HUDEP-2 (cell line): ENCODE measurements around the gene NR3C1.
A peak's percentile ranks its signal among the peaks of the same experiment; 100 is the strongest.
"Not testable (repeated sequence)": the region's sequence is repeated elsewhere in the genome, so short reads cannot be mapped to it uniquely, and the experiment has no call there.

ENCODE experiments used
- DNase-seq, 76 experiments: peaks; one replicate each; lab custom pipeline; 2025; ENCODE audit not compliant: unreplicated experiment in 76 of 76; lab: John Stamatoyannopoulos, UW

NR3C1 gene

DNA sequence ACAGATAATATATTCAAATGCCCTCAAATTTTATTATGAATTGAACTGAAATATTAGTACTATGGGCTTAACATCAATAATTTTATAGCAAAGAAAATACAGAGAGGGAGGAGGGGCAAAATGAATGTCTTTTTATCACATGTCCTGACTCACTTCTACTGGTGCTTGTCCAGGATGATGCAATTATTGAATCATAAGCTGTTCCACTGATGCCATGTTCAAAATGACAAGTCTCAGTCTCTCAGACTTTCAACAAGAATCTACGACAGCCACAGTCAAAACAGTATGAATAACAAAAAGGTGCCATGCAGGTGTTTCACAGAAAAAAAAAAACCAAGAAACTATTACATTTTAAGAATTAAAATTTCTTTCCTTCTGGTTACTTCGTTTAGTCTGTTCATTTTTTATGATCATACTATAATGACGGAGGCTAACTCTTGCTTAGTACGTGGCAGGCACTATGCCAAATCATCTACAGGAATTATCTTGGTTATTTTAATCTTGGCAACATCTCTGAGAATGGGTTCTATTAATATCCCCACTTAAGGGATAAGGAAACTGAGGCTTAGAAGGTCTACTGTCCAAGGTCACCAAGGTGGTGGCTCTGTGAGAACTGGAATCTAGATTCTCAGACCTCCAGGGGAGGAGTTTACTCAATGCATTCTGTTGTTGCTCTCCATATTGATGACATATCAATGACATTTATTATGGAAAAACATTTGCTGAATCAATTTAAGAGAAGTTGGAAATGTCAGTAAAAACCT, 61.5 kb downstream of the NR3C1 start:
- DNase-seq = peak in 6 of 76 experiments; percentile 6 to 33 (median 23)

- DNase-seq = no peak
These were observed 62.4 kb downstream of the NR3C1 start for GRCh38 chr5:143340891-143341685.

DNA sequence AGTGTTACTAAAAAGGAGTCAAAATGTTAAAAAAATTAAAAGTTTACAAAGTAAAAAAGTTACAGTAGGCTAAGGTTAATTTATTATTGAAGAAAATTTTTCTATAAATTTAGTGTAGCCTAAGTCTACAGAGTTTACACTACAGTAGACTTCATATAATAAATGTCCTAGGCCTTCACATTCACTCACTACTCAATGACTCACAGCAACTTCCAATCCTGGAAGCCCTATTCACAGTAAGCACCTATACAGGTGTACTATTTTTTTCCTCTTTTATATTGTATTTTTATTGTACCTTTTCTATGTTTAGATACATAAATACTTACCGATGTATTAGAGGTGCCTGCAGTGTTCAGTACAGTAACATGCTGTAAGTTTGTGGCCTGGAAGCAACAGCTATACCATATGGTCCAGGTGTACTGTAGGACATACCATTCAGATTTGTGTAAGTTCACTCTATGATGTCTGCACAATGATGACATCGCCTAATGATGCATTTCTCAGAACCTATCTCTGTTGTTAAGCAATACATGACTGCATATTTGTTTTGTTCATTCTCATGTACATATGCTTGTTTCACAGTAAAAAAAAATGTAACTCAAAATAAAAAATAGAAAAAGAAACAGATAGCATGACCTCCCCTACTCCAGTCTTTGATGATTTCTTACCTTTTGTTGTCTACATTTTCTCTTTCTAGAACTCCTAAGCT, 64.7 kb downstream of the NR3C1 start:
- DNase-seq = no peak

DNA sequence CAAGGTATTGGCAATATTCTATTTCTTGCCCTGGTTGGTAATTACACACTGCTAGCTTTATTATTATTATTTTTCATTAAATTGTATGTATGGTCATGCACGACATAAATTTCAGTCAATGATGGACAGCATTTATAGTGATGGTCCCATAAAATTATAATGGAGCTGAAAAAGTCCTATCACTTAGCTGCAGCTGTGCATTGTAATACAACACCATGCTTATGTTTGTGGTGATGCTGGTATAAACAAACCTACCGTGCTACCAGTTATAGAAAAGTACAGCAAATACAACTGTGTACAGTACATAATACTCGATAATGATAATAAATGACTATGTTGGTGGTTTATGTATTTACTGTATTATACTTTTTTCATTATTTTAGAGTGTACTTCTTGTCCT, 65.5 kb downstream of the NR3C1 start:
- no peak for DNase-seq

DNA sequence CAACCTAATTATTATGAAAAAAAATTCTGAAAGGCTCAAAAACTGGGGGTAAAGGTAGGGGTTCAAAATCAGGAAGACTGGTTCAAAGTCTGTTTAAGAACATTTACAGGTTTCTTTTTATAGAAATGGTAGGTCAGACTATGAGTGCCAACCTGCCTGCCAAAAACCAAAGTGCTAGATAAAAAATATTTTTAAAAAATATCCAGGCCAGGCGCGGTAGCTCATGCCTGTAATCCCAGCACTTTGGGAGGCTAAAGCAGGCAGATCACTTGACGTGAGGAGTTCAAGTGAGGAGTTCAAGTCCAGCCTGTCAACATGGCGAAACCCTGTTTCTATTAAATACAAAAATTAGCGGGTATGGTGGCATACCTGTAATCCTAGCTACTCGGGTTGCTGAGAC, 67.0 kb downstream of the NR3C1 start:
- no peak for DNase-seq

GRCh38 chr5:143334903-143335302, 68.6 kb downstream of the NR3C1 start:
- no peak for DNase-seq

DNA sequence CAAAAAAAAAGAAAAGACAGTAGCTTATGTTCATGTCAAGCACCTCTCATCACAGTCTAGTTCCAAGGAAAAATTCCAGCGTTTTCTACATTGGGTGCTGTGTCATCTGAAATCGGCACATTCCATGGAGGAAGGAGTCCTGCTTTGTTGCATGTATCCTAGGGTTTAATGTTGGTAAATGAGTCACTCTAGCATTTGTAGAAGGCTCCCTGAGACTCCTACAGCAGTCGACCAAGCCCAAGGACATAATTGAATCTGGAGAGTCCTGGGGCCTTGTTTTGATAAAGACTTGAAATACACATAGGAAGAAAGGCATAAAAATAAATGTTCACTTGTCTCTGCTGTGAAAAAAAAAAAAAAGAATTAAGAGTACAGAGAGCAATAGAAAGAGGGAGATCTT, 69.1 kb downstream of the NR3C1 start:
- DNase-seq = not testable (repeated sequence)

- DNase-seq = no peak
These were observed 71.5 kb downstream of the NR3C1 start for GRCh38 chr5:143331956-143332355.

GRCh38 chr5:143329843-143330242, 73.6 kb downstream of the NR3C1 start:
- no peak for DNase-seq

GRCh38 chr5:143328589-143329220, 74.8 kb downstream of the NR3C1 start:
- no peak for DNase-seq

DNA sequence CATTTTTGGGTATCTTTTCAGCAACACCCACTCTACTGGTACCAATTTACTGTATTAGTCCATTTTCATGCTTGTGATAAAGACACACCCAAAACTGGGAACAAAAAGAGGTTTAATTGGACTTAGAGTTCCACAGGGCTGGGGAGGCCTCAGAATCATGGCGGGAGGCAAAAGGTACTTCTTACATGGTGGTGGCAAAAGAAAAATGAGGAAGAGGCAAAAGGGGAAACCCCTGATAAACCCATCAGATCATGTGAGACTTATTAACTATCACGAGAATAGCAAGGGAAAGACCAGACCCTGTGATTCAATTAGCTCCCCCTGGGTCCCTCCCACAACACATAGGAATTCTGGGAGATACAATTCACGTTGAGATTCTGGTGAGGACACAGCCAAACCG, 78.4 kb downstream of the NR3C1 start:
- not testable (repeated sequence) for DNase-seq

GRCh38 chr5:143322931-143323630, 80.4 kb downstream of the NR3C1 start:
- not testable (repeated sequence) for DNase-seq

DNA sequence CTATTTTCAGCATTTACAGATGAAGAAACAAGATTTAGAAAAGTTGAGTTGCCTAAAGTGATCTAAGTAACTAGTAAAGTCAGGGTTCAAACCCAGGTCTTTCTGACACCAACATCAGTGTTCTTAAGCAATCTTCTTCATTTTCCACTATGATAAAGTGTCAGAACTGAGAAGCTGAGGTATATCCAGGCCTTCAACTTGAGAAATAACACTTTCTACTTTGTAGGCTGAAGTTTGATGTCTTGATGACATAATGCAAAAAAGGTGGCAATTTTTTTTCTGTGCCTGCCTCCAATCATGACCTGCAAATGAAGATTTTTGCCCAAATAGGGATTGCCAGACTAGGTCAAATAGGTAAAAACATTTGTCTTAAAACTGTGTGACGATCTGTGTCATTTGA, 81.3 kb downstream of the NR3C1 start:
- DNase-seq = no peak

GRCh38 chr5:143319437-143320227, 83.9 kb downstream of the NR3C1 start:
- no peak for DNase-seq

- DNase-seq = no peak
These were observed 84.7 kb downstream of the NR3C1 start for GRCh38 chr5:143318833-143319232.

DNA sequence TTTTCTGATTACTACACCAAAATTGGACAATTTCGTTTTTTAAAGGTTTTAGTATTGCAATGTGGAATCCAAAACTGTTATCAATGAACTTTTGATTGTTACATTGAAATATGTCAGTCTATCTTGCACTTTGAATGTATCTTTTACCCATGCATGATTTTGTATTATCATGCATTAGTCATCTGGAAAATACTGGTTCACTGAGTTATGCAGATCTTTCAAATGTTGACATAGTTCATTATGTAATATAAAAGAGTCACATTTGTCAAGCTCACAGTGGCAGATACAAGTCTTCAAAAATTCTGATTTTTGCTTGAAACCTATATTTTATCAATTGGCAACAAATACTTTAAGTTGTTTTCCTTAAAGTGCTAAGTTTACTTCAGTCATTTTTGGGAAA, 85.2 kb downstream of the NR3C1 start:
- DNase-seq = no peak

GRCh38 chr5:143316844-143317631, 86.4 kb downstream of the NR3C1 start:
- peak in 63 of 76 experiments; percentile 1 to 81 (median 50) for DNase-seq

GRCh38 chr5:143316337-143316736, 87.1 kb downstream of the NR3C1 start:
- no peak for DNase-seq

GRCh38 chr5:143315929-143316328, 87.6 kb downstream of the NR3C1 start:
- DNase-seq = no peak
